Lower leg skin (tissue), 4 donors: ENCODE results near the gene MAP4K1. TPM values are rescaled to one million over a fixed set of nuclear protein-coding genes. Genes with fewer than 3 reads are reported as not detected.

ENCODE experiments used
- DNase-seq, 2 donors: peaks; one replicate each; pipeline ENCODE4 v3.0.0-alpha.2; 2019; ENCODE audit warnings: low spot score in 2 of 2
- H3K4me3 ChIP-seq: fragments of 200-600 bp; sonication (generic); 2 replicates; pipeline ENCODE4 v1.5.1; 2017; ENCODE audit warnings: mild to moderate bottlenecking, low read depth; ENCODE audit not compliant: poor library complexity, severe bottlenecking
- POLR2A ChIP-seq, 2 donors: fragments of 450-650 bp; IDR thresholded peaks; one replicate each; pipeline ENCODE4 v1.6.1; 2016 to 2017; ENCODE audit warnings: antibody characterized with exemption in 2 of 2, mild to moderate bottlenecking in 1 of 2, moderate library complexity in 1 of 2
- WGBS, 2 donors: methylation state at CpG; one replicate each; pipeline ENCODE4 v1.1.5; 2018; 5-methylcytosine and 5-hydroxymethylcytosine counted together
- intact Hi-C: fragments of 100-400 bp; cut with DNase I; formaldehyde crosslinking; loops from one replicate; pipeline ENCODE4 v1.15.0; 2023; ENCODE audit warnings: low total_unique reads
- total RNA-seq, 4 donors: library from RNA; depleted of rRNA; stranded (reverse); fragments of >200 nt; gene quantifications; one replicate each; pipeline ENCODE4 v1.1.0, GENCODE V29; 2016
- TF ChIP-seq, protein P1 (sequence below), 3 donors: fragments of 450-650 bp; IDR thresholded peaks; one replicate each; pipeline ENCODE4 v1.5.1; 2016; ENCODE audit warnings: antibody characterized with exemption in 3 of 3, mild to moderate bottlenecking in 3 of 3, moderate library complexity in 2 of 3

Gene MAP4K1
- total RNA-seq, 4 donors from 2014 or later = 0.80 to 9.8 (median 5.6) TPM

DNA sequence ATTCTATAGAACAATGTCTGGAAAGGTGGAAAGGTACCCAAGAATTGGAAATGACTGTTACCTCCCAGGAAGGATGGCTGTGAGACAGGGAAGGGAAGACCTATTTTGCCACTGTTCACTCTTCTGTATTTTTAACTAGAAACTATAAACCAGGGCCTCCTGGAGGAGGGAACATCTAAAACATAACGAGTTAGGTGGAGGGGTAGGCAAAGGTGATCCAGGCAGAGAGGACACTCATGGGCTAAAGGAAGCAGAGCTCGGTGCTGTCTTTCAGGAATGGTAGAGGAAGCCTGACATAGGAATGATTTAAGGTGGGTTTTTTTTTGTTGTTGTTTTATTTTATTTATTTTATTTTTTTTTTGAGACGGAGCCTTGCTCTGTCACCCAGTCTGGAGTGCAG, 7.1 kb upstream of the MAP4K1 start:
- TF ChIP-seq POLR2A (IDR thresholded peaks at IDR 0.05) = no peak
- TF ChIP-seq, protein P1, sequence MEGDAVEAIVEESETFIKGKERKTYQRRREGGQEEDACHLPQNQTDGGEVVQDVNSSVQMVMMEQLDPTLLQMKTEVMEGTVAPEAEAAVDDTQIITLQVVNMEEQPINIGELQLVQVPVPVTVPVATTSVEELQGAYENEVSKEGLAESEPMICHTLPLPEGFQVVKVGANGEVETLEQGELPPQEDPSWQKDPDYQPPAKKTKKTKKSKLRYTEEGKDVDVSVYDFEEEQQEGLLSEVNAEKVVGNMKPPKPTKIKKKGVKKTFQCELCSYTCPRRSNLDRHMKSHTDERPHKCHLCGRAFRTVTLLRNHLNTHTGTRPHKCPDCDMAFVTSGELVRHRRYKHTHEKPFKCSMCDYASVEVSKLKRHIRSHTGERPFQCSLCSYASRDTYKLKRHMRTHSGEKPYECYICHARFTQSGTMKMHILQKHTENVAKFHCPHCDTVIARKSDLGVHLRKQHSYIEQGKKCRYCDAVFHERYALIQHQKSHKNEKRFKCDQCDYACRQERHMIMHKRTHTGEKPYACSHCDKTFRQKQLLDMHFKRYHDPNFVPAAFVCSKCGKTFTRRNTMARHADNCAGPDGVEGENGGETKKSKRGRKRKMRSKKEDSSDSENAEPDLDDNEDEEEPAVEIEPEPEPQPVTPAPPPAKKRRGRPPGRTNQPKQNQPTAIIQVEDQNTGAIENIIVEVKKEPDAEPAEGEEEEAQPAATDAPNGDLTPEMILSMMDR (IDR thresholded peaks at IDR 0.05) = no peak
- 76 to 83% methylated on average over 3 of the region's 3 CpGs for WGBS, 2 donors
- H3K4me3 ChIP-seq = no peak overlapping the region
- no peak for DNase-seq
- intact Hi-C loops = no loop called here

DNA sequence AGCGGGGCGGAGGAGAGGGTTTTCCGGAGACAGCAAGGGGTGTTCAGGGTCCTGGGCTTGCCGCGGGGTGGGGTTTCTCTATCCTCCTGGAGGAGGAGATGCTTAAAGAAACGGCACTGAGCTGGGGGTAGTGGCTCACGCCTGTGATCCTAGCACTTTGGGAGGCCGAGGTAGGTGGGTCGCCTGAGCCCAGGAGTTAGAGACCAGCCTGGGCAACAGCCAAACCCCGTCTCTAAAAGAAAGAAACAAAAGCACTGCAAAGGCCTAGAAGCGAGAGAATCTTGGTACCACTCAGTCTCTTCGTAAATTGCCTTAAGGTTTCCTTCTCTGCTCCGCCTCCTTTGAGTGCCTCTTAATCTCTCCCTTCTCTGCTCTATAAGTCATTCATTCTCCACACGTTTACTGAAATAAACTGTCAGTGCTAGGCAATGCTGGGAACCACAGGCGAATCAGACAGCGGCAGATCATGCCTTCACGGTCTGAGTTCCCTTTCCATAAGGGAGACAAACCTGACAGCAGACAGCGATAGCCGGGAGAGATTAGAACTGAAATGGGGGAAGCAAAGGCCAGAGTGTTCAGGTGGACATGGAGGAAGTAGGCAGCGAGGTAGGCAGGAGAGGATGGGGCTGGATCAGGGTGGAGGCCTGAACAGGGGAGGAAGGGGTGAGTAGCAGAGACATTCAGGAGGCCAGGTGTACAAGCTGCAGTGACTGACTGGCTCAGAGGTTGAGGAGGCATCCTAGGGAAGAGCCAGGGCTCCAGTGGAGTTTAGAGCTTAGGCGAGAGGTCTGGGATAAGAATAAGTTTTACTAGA, 1.8 kb upstream of the MAP4K1 start:
- intact Hi-C loops = loop anchor here (10.0 kb wide), 1 partner anchor 105 kb away; no protein-coding TSS in a partner anchor
- no peak for DNase-seq
- 16 to 18% methylated on average over 21 of the region's 21 CpGs for WGBS, 2 donors
- TF ChIP-seq, protein P1 (IDR thresholded peaks at IDR 0.05) = no peak
- TF ChIP-seq POLR2A (IDR thresholded peaks at IDR 0.05) = no peak
- H3K4me3 ChIP-seq = peak overlapping the region; percentile 92

DNA sequence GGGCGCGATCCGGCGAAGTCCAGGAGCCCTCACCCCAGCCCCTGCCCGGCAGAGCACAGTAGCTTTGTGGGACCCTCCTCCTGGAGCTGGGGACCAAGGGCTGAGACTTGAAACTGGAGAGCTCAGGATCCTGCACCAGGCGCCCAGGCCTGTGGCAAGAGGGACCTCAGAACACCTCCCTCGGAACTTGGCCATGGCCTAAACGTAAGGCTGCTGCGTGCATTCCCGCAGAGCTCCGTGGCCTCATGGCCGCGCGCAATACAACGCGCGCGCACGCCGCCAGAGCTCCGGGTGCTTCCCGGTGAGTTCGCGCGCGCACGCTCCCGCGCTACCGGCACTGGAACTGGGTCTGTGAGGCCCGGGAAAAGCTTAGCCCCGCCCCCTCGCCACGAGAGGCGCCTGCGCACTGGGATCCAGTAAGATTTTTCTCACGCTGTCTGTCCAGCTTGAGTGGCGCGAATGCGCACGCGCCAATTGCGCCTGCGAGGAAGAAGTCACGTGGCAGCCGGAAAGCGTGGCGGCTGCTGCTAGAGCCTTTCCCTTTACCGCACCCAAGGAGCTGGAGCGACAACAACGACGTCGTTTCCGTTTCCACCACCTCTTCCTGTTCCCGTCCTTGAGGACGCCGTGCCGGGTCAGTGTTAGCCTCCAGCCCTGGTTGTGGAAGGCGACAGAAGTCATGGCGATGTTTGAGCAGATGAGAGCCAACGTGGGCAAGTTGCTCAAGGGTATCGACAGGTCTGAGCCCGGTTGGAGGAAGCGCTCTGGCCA, 1.0 kb upstream of the MAP4K1 start, which contains the start of gene EIF3K:
Gene EIF3K, plus strand, starts transcription at position 599 of the 771 bp plus-strand sequence. Its CDS starts 81 bp downstream, at position 680.
- DNase-seq = peak; percentile 98 to 100
- intact Hi-C loops = loop anchor here (10.0 kb wide), 1 partner anchor 104 kb away; no protein-coding TSS in a partner anchor
- TF ChIP-seq, protein P1 (IDR thresholded peaks at IDR 0.05) = no peak
- TF ChIP-seq POLR2A (IDR thresholded peaks at IDR 0.05) = peak in 1 of 2 donors; percentile 21
- H3K4me3 ChIP-seq = peak within 1 kb of the TSS; percentile 92
- 1% methylated on average over 63 to 64 of the region's 64 CpGs for WGBS, 2 donors

DNA sequence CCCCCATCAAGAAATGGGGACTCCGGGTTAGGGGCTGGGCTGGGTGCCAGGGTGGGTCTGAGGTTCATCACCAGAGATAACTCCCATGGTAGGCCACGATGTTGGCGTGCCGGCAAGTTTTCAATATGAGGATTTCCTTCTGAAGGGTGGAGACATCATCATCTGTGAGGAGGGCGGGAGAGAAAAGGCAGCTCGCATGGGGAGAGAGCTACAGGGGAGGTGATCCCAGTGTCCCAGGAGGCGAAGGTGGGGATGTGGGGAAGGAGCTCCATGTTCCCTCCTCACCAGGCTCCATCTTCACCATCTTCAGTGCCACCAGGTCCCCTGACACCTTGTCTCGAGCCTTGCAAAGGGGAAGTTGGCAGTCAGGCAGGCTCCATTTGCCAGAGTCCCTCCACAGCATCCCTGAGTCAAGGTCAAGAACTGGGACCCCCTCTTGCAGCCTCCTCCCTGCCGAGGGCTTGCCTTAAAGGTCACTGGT, 430 bp downstream of the MAP4K1 start:
- 71 to 73% methylated on average over 9 of the region's 9 CpGs for WGBS, 2 donors
- TF ChIP-seq, protein P1 (IDR thresholded peaks at IDR 0.05) = no peak
- TF ChIP-seq POLR2A (IDR thresholded peaks at IDR 0.05) = no peak
- no peak for DNase-seq
- intact Hi-C loops = loop anchor here (10.0 kb wide), 1 partner anchor 103 kb away; no protein-coding TSS in a partner anchor
- no peak overlapping the region for H3K4me3 ChIP-seq

DNA sequence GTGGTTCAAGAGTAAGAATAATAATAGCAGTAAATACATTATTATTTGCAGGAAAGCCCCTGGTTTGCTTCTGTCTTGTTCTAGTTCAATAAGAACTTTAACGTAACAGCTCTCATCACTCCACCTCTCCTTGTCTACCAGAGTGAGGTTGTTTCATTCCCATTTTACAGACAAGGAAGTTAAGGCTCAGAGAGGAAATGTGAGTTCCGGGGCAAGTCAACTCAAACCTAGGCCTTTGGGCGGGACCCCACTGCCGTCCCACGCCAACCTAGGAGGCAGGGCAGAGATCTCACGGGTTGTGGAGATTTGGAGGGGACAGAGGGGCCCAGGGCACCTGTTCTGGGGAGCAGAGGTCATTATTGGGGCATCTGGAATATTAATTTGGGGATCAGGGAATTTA, 1.5 kb downstream of the MAP4K1 start:
- no peak overlapping the region for H3K4me3 ChIP-seq
- TF ChIP-seq POLR2A (IDR thresholded peaks at IDR 0.05) = no peak
- TF ChIP-seq, protein P1 (IDR thresholded peaks at IDR 0.05) = no peak
- intact Hi-C loops = loop anchor here (10.0 kb wide), 1 partner anchor 101 kb away; no protein-coding TSS in a partner anchor
- DNase-seq = no peak
- WGBS, 2 donors = 84% methylated on average over 6 of the region's 6 CpGs
